Measurements from ENCODE around the gene HTR1A.

GRCh38 chr5:63981864-63982263 lies 19.6 kb upstream of the HTR1A start:
- TF ChIP-seq, protein P1, sequence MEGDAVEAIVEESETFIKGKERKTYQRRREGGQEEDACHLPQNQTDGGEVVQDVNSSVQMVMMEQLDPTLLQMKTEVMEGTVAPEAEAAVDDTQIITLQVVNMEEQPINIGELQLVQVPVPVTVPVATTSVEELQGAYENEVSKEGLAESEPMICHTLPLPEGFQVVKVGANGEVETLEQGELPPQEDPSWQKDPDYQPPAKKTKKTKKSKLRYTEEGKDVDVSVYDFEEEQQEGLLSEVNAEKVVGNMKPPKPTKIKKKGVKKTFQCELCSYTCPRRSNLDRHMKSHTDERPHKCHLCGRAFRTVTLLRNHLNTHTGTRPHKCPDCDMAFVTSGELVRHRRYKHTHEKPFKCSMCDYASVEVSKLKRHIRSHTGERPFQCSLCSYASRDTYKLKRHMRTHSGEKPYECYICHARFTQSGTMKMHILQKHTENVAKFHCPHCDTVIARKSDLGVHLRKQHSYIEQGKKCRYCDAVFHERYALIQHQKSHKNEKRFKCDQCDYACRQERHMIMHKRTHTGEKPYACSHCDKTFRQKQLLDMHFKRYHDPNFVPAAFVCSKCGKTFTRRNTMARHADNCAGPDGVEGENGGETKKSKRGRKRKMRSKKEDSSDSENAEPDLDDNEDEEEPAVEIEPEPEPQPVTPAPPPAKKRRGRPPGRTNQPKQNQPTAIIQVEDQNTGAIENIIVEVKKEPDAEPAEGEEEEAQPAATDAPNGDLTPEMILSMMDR (IDR thresholded peaks at IDR 0.05): no peak
- no peak for TF ChIP-seq POLR2AphosphoS5 (IDR thresholded peaks at IDR 0.05)
